ENCODE results near the gene SLC12A5.

Gene SLC12A5

GRCh38 chr20:46058599-46059281, 29.7 kb downstream of the SLC12A5 start:
- peaks cover 29% of the 10 kb centered on the region for H3K4me1 ChIP-seq
- H3K36me3 ChIP-seq: peaks cover 58% of the 10 kb centered on the region
- no peak overlapping the region for H3K9ac ChIP-seq
- no peak overlapping the region for H3K4me3 ChIP-seq
- H3K4me2 ChIP-seq: no peak overlapping the region
- H4K20me1 ChIP-seq: peaks cover 99% of the 10 kb centered on the region
- H3K27ac ChIP-seq: no peak overlapping the region
- H3K9me3 ChIP-seq: no peaks in the 10 kb centered on the region
- no peaks in the 10 kb centered on the region for H3K27me3 ChIP-seq
- TF ChIP-seq Cebpa-rat (IDR thresholded peaks at IDR 0.05): no peak

DNA sequence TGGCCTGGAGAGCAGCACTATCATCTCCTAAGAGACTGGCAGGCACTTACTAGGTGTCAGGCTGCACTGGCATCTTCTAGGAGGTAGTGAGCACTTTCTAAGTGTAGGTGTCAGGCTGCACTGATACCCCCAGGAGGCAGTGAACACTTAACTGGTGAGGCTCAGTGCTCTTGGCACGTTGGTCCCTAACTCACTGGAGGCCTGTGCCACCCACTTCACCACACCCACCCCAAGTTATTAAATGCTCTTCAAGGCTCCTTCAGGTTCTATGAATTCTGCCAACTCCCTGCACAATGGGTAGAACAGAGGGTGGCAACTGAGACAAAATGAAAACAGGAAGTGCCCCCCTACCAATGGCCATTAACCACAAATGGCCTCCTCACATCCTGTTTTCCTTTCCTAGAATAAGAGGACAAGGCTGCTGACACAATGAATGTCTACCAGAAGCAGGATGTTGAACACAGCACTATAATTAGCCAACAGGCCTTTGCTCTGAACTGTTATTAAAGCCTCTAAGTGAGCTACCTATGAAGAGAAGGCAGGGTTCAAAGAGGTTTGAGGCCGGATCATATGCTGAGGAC, 31.4 kb downstream of the SLC12A5 start:
- Histone ChIP-seq H3K4me2 (peak overlapping the region; percentile 65), H3K27ac (peak overlapping the region; percentile 2; the same call in 1 of the 2 replicates), H3K27me3 (no peaks in the 10 kb centered on the region), H3K4me1 (peaks cover 29% of the 10 kb centered on the region), H3K4me3 (no peak overlapping the region), H3K36me3 (peaks cover 75% of the 10 kb centered on the region), H4K20me1 (peaks cover 100% of the 10 kb centered on the region), H3K9ac (no peak overlapping the region), H3K9me3 (no peaks in the 10 kb centered on the region)
- TF ChIP-seq Cebpa-rat (IDR thresholded peaks at IDR 0.05): no peak

- TF ChIP-seq Cebpa-rat (IDR thresholded peaks at IDR 0.05): no peak
- Histone ChIP-seq H3K27me3 (no peaks in the 10 kb centered on the region), H3K36me3 (peaks cover 80% of the 10 kb centered on the region), H4K20me1 (peaks cover 100% of the 10 kb centered on the region), H3K9me3 (no peaks in the 10 kb centered on the region), H3K9ac (no peak overlapping the region), H3K4me2 (peak overlapping the region; percentile 65), H3K4me1 (peaks cover 29% of the 10 kb centered on the region), H3K27ac (peak overlapping the region; percentile 2; the same call in 1 of the 2 replicates), H3K4me3 (no peak overlapping the region)
Measured at GRCh38 chr20:46060975-46061374, 32.0 kb downstream of the SLC12A5 start.

DNA sequence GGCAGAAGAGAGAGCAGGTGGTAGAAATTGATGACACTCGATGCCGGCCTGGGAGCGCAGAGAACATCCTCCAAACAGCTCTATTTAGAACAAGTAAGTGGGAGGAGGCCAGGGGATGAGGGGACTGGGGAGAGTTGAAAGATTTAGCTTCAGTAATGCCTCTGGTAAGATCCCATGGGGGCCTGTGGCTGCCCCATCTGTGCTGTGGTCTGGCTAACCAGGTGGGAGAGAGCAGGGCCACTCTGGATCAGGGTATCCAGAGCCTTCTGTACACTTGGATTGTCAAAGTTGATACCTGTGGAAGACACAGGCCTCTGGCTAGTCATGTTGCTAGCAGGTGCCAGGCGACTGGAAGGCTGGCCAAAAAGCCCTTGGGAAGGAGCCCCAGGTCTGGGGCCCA, 33.1 kb downstream of the SLC12A5 start:
- TF ChIP-seq Cebpa-rat (IDR thresholded peaks at IDR 0.05): no peak
- Histone ChIP-seq H3K36me3 (peaks cover 92% of the 10 kb centered on the region), H3K4me1 (peaks cover 29% of the 10 kb centered on the region), H3K9ac (no peak overlapping the region; the same call in 1 of the 2 replicates), H3K4me2 (peak overlapping the region; percentile 65), H3K4me3 (no peak overlapping the region), H3K27me3 (no peaks in the 10 kb centered on the region), H3K27ac (no peak overlapping the region), H3K9me3 (no peaks in the 10 kb centered on the region), H4K20me1 (peaks cover 100% of the 10 kb centered on the region)

DNA sequence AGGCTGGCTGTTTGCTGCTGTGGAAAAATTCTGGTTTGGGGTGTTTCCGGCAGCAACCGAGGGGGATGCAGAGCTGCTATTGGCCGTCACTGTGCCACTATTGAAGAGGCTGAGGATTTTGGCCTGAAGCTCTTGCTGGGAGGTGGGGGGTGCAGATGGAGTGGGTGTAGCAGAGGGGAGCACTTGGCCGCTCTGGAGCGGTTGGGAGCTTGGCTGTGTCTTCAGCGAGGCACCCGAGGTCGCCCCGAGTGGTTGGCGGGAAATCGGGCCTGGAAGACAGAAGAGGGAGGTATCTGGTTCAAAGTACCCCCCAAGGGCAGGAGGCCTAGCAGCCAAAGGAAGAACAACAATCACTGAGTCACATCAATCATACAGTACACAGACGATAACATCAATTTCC, 33.6 kb downstream of the SLC12A5 start:
- Histone ChIP-seq H3K9me3 (no peaks in the 10 kb centered on the region), H3K4me1 (peaks cover 29% of the 10 kb centered on the region), H3K4me2 (peak overlapping the region; percentile 65), H3K27me3 (no peaks in the 10 kb centered on the region), H3K9ac (no peak overlapping the region; the same call in 1 of the 2 replicates), H3K36me3 (peaks cover 95% of the 10 kb centered on the region), H3K27ac (no peak overlapping the region), H4K20me1 (peaks cover 99% of the 10 kb centered on the region), H3K4me3 (no peak overlapping the region)
- TF ChIP-seq Cebpa-rat (IDR thresholded peaks at IDR 0.05): no peak

GRCh38 chr20:46063151-46063550, 34.1 kb downstream of the SLC12A5 start:
- Histone ChIP-seq H3K27me3 (no peaks in the 10 kb centered on the region), H4K20me1 (peaks cover 99% of the 10 kb centered on the region), H3K4me3 (no peak overlapping the region), H3K36me3 (peaks cover 95% of the 10 kb centered on the region), H3K9ac (no peak overlapping the region), H3K27ac (no peak overlapping the region), H3K4me2 (no peak overlapping the region), H3K9me3 (no peaks in the 10 kb centered on the region), H3K4me1 (peaks cover 29% of the 10 kb centered on the region)
- no peak for TF ChIP-seq Cebpa-rat (IDR thresholded peaks at IDR 0.05)

GRCh38 chr20:46063652-46064054, 34.6 kb downstream of the SLC12A5 start:
- Histone ChIP-seq H3K36me3 (peaks cover 95% of the 10 kb centered on the region), H3K9me3 (no peaks in the 10 kb centered on the region), H3K4me2 (no peak overlapping the region), H3K4me3 (no peak overlapping the region), H4K20me1 (peaks cover 99% of the 10 kb centered on the region), H3K27ac (no peak overlapping the region), H3K4me1 (peaks cover 29% of the 10 kb centered on the region), H3K27me3 (no peaks in the 10 kb centered on the region), H3K9ac (no peak overlapping the region)
- TF ChIP-seq Cebpa-rat (IDR thresholded peaks at IDR 0.05): no peak

DNA sequence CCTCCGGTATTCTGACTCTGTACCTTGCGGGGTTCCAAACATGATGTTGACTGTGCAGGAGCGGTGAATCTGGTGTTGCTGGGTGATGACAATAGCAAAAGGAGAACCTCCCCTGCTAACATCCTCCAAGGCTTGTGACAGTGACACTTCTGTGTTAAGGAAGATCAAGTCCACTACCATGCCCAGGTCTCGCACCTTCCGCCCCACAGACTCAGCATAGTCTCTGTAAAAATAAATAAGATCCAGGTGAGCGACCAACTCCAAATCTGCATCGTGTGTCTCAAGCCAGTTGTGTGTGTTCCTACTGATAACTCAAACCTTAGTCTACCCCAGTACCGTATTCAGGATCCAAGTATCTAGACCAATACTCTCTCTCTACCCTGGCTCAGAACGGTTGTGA, 36.0 kb downstream of the SLC12A5 start:
- Histone ChIP-seq H3K9me3 (no peaks in the 10 kb centered on the region), H3K36me3 (peaks cover 99% of the 10 kb centered on the region), H3K9ac (no peak overlapping the region), H3K27ac (no peak overlapping the region), H3K27me3 (no peaks in the 10 kb centered on the region), H4K20me1 (peaks cover 99% of the 10 kb centered on the region), H3K4me1 (peaks cover 28% of the 10 kb centered on the region), H3K4me2 (no peak overlapping the region), H3K4me3 (no peak overlapping the region)
- no peak for TF ChIP-seq Cebpa-rat (IDR thresholded peaks at IDR 0.05)

GRCh38 chr20:46065691-46066090, 36.7 kb downstream of the SLC12A5 start:
- peaks cover 99% of the 10 kb centered on the region for H4K20me1 ChIP-seq
- no peak overlapping the region for H3K9ac ChIP-seq
- no peak for TF ChIP-seq Cebpa-rat (IDR thresholded peaks at IDR 0.05)
- no peaks in the 10 kb centered on the region for H3K27me3 ChIP-seq
- H3K4me2 ChIP-seq: no peak overlapping the region
- peaks cover 99% of the 10 kb centered on the region for H3K36me3 ChIP-seq
- peaks cover 21% of the 10 kb centered on the region for H3K4me1 ChIP-seq
- no peak overlapping the region for H3K4me3 ChIP-seq
- H3K27ac ChIP-seq: no peak overlapping the region
- H3K9me3 ChIP-seq: no peaks in the 10 kb centered on the region

DNA sequence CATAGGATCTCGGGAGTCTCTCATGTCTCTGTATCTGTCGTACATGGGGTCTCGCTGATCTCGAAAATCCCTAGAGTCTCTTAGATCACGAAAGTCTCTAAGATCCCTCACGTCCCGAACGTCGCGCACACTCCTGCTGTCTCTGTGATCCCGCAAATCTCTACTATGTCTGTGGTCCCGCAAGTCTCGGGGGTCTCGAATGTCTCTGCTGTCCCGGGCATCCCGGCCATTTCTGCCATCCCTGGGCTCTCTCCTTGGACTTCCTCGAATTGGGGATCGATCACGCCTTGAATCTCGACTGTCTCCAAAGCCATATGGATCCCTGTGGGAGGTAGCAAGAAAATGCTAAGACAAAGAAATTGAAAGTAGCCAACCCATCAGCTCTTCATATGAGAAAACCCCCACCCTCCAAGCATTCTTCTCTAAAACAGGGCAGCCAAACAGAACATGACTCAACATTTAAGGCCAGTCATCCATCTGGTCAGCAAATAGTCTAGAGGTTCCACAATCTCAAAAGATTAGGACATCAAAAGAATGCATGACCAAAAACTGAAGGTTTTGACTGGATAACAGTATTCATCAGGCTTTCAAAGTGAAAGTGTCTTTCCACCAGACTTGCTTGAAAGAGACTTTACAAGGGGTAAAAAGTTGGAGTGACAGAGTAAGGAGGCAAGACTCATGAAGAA, 41.3 kb downstream of the SLC12A5 start:
- Histone ChIP-seq H3K27ac (no peak overlapping the region), H3K4me3 (no peak overlapping the region), H3K27me3 (no peaks in the 10 kb centered on the region), H4K20me1 (peaks cover 99% of the 10 kb centered on the region), H3K9ac (no peak overlapping the region), H3K9me3 (no peaks in the 10 kb centered on the region), H3K4me1 (no peaks in the 10 kb centered on the region), H3K36me3 (peaks cover 78% of the 10 kb centered on the region), H3K4me2 (no peak overlapping the region)
- no peak for TF ChIP-seq Cebpa-rat (IDR thresholded peaks at IDR 0.05)
